NCI-H774 (cell line): ENCODE measurements around the gene MED26.

ENCODE experiments used
- DNase-seq: peaks from one replicate; lab custom pipeline; 2025; lab: John Stamatoyannopoulos, UW

Gene MED26

DNA sequence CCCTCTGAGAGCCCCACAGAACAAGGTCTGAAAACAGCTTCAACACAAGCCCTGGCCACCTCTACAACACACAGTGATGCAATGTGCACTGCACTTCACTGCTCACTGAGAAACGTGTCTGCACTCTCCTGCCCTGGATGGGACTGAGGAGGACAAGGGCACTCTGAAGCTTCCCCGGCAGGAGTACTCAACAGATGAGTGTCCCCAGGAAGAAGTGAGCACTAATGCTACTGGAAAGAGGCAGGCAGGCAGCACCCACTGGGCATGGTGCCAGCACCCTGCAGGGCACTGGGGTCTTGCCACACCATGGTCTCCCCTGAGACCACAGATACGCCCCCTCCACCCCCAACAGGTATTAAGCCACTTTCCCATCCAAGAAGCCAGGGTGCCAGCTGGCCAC is 38.1 kb downstream of the MED26 start:
- no peak for DNase-seq

DNA sequence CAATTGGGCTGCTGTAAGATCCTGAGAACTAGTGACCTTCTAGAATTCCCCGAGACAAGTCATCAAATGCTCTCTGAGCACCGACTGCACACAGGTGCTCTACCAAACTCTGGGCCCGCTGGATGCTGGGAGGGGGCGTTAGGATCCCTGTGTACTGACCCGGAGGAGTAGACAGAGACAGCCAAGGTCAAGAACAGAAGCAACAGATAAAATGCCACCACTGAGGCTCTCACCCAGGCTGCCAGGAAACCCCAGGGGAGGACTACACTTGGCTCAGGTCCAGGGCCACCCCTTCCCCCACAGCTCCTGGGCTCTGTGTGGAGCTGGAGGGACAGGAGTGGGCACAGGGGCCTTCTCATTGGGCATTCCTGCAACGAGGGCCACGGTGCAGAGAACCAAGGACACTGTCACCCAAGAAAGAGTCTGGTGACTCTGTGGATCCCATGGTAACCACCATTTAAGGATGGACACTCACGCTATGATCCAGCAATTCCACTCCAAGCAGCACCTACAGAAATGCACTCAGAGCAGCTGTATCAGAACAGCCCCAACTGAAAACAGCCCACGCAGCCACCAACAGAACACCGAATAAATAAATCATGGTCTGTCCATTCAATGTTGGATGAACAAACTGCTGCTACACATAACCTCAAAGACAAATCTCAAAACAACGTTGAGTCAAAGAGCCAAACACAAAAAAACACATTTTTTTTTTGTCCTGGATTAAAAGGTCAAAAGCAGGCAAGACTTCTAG is 39.0 kb downstream of the MED26 start:
- no peak for DNase-seq

GRCh38 chr19:16587833-16588823 is 39.9 kb downstream of the MED26 start:
- DNase-seq: no peak

DNA sequence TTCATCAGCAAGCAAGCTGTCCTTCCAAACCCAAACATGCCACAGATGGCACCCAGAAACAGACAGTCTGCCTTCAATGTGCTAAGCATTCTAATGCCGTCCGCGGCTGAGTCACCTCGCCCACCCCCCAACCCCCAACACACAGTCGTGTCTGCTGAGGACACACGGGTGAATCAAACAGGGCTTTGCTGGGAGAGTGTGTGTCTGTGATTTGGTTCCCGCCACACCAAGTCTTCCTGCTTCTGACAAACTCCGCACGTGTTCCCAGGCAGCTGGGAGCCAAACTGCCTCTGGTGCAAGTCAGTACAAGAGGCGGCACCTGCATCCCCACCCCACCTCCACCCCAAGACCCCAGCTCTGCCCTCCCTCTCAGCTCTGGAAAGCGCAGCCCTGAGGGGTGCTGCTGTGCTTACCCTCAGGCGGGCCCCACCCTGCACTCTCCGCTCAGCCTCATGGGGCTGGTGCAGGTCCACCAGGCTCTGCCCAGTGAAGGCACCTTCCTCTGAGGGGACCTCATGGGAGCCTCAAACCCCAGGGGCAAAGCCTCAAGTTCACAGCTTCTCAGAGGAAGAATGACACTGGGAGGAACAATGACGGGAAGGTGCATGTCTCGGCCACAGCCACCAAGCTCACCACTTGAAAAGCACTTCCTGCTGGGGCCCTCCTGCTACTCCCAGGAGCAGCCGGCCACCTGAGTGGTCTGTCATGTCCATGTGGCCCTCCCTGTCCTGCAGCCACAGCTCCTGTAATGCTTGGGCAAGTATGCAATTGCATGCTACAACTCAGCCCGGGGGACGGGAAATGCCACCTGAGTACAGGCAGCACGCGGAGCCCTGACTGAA is 40.8 kb downstream of the MED26 start:
- no peak for DNase-seq

DNA sequence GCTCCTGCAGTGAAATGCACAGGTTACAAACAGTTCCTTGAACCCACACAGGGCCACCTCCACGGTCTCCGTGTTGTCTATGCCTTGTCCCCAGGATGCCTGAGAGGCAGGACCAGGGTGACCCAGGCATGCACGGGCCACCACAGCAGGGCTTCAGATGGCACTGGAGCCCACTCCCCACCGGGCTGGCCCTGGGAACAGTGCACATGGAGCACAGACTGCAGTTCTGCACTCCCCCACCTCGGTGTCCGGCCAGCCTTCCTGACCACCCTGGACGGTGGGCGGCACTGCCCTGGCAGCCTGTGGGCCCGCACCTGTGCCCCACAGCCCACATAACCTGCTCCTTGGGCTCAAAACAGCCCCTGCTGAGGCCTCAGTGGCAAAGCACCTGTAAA is 41.5 kb downstream of the MED26 start:
- no peak for DNase-seq

- DNase-seq: no peak
These were observed 42.1 kb downstream of the MED26 start for GRCh38 chr19:16585808-16586476.

- no peak for DNase-seq
These were observed 42.8 kb downstream of the MED26 start for GRCh38 chr19:16585094-16585801.

GRCh38 chr19:16584248-16585093 is 43.5 kb downstream of the MED26 start:
- DNase-seq: peak; percentile 41

DNA sequence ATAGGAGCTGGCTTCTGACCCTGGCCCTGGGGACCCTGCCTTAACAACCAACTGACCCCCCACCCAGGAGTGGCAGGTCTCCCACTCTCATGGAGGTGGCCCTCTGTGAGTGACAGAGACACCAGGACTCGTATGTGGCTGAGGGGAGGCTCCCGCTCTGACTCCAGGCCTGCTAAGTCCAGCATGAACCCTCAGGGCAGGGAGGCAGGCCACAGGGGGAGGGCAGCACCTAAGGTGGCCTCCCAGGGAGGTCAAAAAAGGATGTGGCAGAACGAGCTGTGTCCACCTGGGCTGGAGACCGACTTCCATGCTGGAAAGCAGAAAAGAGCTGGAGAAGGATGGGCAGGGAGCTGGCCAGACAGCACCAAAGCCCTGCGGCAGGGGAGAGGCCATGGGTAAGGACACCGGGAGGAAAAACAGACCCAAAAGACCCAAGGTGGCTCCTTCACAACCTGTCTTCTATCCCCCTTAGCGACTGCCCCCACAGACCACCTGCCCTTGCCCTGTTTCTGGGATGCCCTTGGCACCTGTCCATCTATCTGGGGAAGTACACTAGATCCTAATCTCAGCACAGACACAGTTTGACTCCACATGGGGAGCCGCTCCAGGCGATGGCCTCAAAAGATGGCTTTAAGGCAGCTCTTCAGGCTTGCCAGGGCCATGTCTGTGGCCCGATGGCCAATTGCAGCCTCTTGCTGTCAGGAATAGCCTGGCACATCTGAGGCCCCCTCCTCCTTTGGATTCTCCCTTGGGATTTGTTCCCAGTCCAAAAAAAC is 45.3 kb downstream of the MED26 start:
- DNase-seq: no peak

DNA sequence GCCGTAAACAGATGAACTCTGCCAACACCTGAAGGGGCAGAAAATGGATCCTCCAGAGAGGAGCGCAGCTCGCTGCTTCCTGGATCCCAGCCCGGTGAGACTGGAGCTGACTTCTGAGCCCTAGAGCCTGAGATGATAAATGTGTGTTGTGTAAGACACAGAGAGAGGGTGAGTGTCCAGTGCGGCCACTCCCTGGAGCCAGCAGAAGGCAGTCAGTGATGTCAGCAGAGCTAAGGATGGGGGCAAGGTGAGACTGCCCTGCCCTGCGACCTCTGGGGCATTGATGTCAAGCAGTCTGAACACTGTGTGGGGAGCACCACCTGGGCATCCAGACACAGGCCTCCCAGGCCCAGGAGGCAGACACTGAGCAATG is 46.0 kb downstream of the MED26 start:
- no peak for DNase-seq

DNA sequence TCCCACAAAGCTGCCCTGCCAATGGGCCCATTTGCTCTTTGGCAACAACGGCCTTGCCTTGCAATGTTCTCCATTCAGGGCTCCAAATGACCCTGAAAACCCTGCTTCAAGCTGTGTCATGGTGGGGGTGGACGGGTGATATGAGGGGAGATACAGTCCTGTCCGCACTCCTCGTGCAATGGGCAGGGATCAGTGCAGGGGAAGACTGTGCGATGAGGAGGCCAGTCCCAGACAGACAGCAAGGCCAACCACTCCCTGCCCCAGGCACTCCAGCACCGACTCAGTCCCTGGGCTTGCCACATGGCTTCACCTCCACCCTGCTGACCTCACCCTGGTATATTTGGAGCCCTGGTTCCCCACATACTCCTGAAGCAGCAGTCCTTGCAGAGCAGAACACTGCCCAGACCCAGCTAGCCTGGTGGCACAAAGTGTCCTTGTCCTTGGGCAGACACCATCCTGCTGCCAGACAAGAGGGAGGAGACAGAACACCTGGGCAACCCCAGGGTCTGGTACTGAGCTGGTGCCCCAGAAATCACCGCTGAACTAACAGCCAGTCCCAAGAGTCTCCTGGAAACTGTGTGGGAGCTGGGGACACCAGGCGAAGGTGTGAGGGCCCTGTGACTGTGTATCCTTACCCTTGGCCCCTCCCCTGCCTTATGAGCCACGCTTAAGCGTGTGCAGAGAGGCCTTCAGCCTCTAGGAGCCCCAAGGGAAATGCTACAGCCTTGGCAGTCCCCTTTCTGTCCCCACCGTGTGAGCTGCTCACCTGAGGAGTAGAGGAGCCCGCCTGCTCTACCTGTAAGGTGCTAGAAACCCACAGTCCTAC is 46.6 kb downstream of the MED26 start:
- DNase-seq: no peak

DNA sequence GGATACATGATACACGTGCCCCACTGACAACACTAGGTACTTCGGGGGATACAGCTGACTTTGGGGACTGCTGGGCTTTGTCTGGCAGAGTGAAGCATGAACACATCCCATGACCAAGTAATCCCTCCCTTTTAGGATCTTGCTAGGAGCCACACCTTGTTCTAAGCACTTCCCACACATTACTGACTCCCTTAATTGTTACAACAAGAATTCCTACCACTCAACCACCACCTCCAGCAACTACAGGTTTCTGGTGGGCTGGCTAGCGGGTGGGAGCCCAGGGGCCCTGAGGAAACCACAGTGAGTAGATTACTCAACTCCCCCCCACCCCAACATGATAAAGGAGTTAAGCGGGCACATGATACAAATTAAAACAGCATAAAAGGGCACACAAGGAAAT is 48.6 kb downstream of the MED26 start:
- DNase-seq: no peak

DNA sequence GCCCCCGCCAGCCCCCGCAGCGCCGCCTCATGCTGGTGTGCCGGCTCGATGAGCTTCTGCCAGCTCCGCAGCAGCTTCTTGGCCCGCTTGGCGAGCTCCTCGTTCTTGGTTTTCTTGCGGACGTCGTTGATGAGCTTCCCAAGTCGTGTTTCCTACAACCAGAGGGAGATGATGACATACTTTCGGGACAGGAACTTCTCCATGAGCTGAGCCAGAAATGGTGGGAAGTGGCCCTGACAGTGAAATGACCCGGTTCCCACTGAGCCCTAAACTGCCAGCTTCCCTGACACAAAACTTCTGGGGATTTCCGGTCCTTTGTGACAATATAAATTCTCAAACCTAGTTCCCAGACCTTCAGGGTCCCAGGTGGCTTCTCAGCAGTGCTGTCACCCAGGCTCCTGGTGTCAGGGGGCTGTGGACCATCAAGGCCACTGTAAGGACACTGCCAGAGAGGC is 50.4 kb downstream of the MED26 start:
- no peak for DNase-seq

DNA sequence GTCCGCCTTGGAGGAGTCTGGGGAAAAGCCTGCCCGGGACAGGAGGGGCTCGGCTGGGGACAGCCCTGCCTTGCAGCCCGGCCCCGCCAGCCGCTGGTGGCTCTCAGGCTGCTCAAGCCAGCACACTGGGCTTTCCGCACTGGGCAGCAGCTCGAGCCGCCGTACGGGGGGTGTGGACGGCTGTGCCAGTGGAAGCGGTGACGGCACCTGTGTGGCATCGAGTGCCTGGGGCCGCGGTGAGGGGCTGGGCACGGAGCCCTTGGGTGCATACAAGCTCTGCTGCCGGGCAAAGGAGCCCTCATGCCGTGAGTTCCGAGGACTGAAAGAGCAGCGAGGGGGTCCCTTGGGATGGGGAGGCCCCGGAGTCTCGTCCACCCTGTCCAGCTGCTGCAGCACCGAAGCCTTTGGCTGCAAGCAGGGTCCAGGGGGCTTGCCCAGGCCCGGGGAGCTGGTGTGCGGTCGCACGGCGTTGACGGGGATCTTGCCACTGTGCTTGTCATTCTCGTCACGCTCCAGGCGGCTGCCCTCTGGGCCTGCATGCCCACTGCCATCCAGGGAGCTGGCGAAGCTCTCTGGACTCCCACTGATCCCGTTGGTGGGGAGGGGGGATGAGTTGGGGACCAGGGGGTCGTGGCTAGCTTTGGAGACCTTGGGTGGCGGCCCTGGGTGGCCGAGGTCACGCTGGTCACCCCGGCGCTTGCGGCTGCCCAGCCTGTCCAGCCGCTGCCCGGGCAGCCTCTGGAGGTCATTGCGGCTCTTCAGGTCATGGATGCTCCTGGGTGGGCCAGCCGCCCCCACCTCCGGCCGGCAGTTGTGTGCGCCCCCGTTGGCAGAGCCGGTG is 51.1 kb downstream of the MED26 start:
- no peak for DNase-seq

- DNase-seq: no peak
These were observed 51.9 kb downstream of the MED26 start for GRCh38 chr19:16575861-16576689.

DNA sequence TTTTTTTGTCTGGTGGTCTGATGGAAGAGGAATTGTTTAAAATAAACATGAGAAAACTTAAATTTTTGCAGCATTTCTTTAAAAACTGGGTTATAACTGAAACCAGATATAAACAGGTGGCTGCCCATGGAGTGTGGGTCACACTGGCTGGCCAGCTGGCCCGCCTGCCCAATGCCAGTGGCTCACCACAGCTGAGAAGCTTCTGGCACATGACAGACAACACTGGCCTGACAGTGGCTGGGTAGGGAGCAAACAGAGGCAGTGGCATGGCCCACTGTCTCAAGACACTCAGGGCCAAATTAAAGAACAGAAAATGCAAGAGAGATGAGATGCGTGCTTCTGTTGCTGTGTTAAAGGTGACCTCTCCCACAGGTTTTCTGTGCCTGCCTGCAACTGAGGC is 52.7 kb downstream of the MED26 start:
- no peak for DNase-seq
